HG03469 (cell line): ENCODE data around the gene TNFRSF4.

ENCODE experiments used
- ATAC-seq: cut with Tn5 transposase; IDR thresholded peaks from one replicate; pipeline ENCODE4 v1.9.1; 2021; ENCODE audit warnings: mild to moderate bottlenecking, moderate library complexity, moderate number of reproducible peaks; ENCODE audit not compliant: unreplicated experiment

Gene TNFRSF4

GRCh38 chr1:1219341-1219740, 5.4 kb upstream of the TNFRSF4 start:
- no peak for ATAC-seq

- no peak for ATAC-seq
Measured at GRCh38 chr1:1218524-1219200, 4.7 kb upstream of the TNFRSF4 start.

- ATAC-seq = no peak
Measured at GRCh38 chr1:1217621-1218523, 3.9 kb upstream of the TNFRSF4 start.

GRCh38 chr1:1216770-1217620, 3.0 kb upstream of the TNFRSF4 start:
- ATAC-seq = no peak

GRCh38 chr1:1215881-1216605, 2.1 kb upstream of the TNFRSF4 start:
- no peak for ATAC-seq

GRCh38 chr1:1215080-1215676, 1.2 kb upstream of the TNFRSF4 start:
- ATAC-seq = no peak

GRCh38 chr1:1212780-1213344, 1.1 kb downstream of the TNFRSF4 start:
- ATAC-seq = no peak

GRCh38 chr1:1211541-1212441, 2.2 kb downstream of the TNFRSF4 start:
- no peak for ATAC-seq

GRCh38 chr1:1210726-1211540, 3.0 kb downstream of the TNFRSF4 start:
- ATAC-seq = no peak

- ATAC-seq = no peak
Measured at GRCh38 chr1:1208713-1209433, 5.1 kb downstream of the TNFRSF4 start.

- ATAC-seq = no peak
Measured at GRCh38 chr1:1207571-1207892, 6.4 kb downstream of the TNFRSF4 start.

- no peak for ATAC-seq
Measured at GRCh38 chr1:1206966-1207531, 6.9 kb downstream of the TNFRSF4 start.

GRCh38 chr1:1206376-1206965, 7.5 kb downstream of the TNFRSF4 start, which contains the start of gene TNFRSF18:
Gene TNFRSF18, minus strand, starts transcription at chr1:1206592. Its CDS starts 21 bp downstream, at chr1:1206571.
- ATAC-seq = no peak

- no peak for ATAC-seq
Measured at GRCh38 chr1:1205769-1206375, 8.1 kb downstream of the TNFRSF4 start.

GRCh38 chr1:1204998-1205768, 8.8 kb downstream of the TNFRSF4 start:
- ATAC-seq = no peak
